Ishikawa (cell line): Measurements from ENCODE around the gene CTSZ.

Experiments used
- CREB1 ChIP-seq: IDR thresholded peaks from 2 replicates; pipeline ENCODE4 v1.6.1; 2012; ENCODE audit warnings: low read depth
- EP300 ChIP-seq: IDR thresholded peaks from 2 replicates; pipeline ENCODE4 v1.6.1; 2012; ENCODE audit warnings: borderline replicate concordance
- FOXM1 ChIP-seq: IDR thresholded peaks from 2 replicates; pipeline ENCODE4 v1.6.1; 2012; ENCODE audit warnings: low read depth, borderline replicate concordance
- NFIC ChIP-seq: IDR thresholded peaks from 2 replicates; pipeline ENCODE4 v1.6.1; 2012
- TEAD4 ChIP-seq: IDR thresholded peaks from 2 replicates; pipeline ENCODE4 v1.6.1; 2012

DNA sequence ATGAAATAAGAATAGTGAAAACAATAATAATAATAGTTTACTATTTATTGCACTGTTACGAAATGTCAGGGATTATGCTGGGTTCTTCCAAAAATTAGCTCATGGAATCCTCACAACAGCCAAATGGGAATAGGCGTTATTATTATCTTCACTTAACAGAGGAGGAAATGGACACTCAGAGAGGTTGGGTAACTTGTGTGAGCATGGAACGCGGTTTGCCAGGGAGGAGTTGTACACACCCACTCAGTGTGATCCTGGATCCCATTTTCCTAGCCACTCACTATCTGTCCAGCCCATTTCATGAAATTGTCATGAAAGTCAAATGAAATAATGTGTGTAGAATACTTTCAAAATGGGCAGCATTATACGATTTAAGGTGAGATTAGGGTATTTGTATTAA lies 21.4 kb downstream of the CTSZ start:
- TF ChIP-seq TEAD4 (no peak), NFIC (no peak), CREB1 (no peak), FOXM1 (no peak), EP300 (no peak)
